ENCODE data around the gene MCM8.

DNA sequence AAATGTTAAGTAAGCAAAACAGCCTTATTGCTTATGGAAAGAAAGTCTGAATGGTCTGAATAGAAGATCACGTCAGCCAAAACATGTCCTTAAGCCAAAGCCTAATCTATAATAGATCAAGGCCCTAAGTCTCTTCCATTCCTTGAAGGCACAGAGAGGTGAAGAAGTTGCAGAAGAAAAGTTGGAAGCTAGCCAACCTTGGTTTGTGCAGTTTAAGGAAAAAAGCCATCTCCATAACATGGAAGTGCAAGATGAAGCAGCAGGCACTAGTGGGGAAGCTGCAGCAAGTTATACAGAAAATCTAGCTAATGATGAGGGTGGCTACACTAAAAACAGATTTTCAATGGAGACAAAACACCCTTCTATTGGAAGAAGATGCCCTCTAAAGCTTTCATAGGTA is 74.3 kb downstream of the MCM8 start:
- TF ChIP-seq TEAD4 (CRISPR knock-in tag; IDR thresholded peaks at IDR 0.05) (no peak), CBFB (CRISPR knock-in tag; IDR thresholded peaks at IDR 0.05; ENCODE audit: low read depth) (no peak), ATF6 (CRISPR knock-in tag; IDR thresholded peaks at IDR 0.05) (no peak), ZMAT4 (CRISPR knock-in tag; IDR thresholded peaks at IDR 0.05) (no peak), ZNF512 (CRISPR knock-in tag; IDR thresholded peaks at IDR 0.05; ENCODE audit: borderline replicate concordance) (no peak)
- TF ChIP-seq, protein P1, sequence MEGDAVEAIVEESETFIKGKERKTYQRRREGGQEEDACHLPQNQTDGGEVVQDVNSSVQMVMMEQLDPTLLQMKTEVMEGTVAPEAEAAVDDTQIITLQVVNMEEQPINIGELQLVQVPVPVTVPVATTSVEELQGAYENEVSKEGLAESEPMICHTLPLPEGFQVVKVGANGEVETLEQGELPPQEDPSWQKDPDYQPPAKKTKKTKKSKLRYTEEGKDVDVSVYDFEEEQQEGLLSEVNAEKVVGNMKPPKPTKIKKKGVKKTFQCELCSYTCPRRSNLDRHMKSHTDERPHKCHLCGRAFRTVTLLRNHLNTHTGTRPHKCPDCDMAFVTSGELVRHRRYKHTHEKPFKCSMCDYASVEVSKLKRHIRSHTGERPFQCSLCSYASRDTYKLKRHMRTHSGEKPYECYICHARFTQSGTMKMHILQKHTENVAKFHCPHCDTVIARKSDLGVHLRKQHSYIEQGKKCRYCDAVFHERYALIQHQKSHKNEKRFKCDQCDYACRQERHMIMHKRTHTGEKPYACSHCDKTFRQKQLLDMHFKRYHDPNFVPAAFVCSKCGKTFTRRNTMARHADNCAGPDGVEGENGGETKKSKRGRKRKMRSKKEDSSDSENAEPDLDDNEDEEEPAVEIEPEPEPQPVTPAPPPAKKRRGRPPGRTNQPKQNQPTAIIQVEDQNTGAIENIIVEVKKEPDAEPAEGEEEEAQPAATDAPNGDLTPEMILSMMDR (IDR thresholded peaks at IDR 0.05): no peak
- TF ChIP-seq, protein P2, sequence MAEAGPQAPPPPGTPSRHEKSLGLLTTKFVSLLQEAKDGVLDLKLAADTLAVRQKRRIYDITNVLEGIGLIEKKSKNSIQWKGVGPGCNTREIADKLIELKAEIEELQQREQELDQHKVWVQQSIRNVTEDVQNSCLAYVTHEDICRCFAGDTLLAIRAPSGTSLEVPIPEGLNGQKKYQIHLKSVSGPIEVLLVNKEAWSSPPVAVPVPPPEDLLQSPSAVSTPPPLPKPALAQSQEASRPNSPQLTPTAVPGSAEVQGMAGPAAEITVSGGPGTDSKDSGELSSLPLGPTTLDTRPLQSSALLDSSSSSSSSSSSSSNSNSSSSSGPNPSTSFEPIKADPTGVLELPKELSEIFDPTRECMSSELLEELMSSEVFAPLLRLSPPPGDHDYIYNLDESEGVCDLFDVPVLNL (CRISPR knock-in tag; IDR thresholded peaks at IDR 0.05; ENCODE audit: borderline replicate concordance, low read depth): no peak
